Retinal pigment epithelial cell (primary cell): ENCODE data around the gene ABTB1.

Experiments
- DNase-seq: peaks from one replicate; pipeline ENCODE4 v3.0.0-alpha.2; 2010; ENCODE audit warnings: low read depth
- H3K4me3 ChIP-seq: 2 replicates; pipeline ENCODE4 v1.5.1; 2011; ENCODE audit warnings: mild to moderate bottlenecking, low read length, control low read depth, moderate library complexity
- CTCF ChIP-seq: conservative IDR thresholded peaks from 2 replicates; pipeline ENCODE4 v1.5.1; 2011; ENCODE audit warnings: low read depth, low read length, control low read depth, inconsistent platforms

Gene ABTB1

GRCh38 chr3:127673191-127674100 lies 694 bp downstream of the ABTB1 start:
- H3K4me3 ChIP-seq, result peak overlapping the region; percentile 71

GRCh38 chr3:127674101-127674721 lies 1.5 kb downstream of the ABTB1 start:
- no peak for TF ChIP-seq CTCF
- DNase-seq, result no peak
- no peak overlapping the region for H3K4me3 ChIP-seq

More at GRCh38 chr3:127673191-127674100, 694 bp downstream of the ABTB1 start:
- TF ChIP-seq CTCF, result no peak
- DNase-seq, result no peak

GRCh38 chr3:127674790-127675189 lies 2.0 kb downstream of the ABTB1 start:
- no peak overlapping the region for H3K4me3 ChIP-seq
- no peak for TF ChIP-seq CTCF
- DNase-seq, result no peak

- H3K4me3 ChIP-seq, result no peak overlapping the region
- no peak for TF ChIP-seq CTCF
- no peak for DNase-seq
Measured at GRCh38 chr3:127675651-127676391, 3.1 kb downstream of the ABTB1 start.

GRCh38 chr3:127676456-127676855 lies 3.7 kb downstream of the ABTB1 start:
- TF ChIP-seq CTCF, result no peak
- H3K4me3 ChIP-seq, result no peak overlapping the region
- no peak for DNase-seq

- TF ChIP-seq CTCF, result no peak
- no peak overlapping the region for H3K4me3 ChIP-seq
- no peak for DNase-seq
Measured at GRCh38 chr3:127676921-127677351, 4.2 kb downstream of the ABTB1 start.
